ENCODE measurements around the gene PGAP6.
"Not testable (repeated sequence)": the region's sequence is repeated elsewhere in the genome, so short reads cannot be mapped to it uniquely, and the experiment has no call there.

Gene PGAP6

DNA sequence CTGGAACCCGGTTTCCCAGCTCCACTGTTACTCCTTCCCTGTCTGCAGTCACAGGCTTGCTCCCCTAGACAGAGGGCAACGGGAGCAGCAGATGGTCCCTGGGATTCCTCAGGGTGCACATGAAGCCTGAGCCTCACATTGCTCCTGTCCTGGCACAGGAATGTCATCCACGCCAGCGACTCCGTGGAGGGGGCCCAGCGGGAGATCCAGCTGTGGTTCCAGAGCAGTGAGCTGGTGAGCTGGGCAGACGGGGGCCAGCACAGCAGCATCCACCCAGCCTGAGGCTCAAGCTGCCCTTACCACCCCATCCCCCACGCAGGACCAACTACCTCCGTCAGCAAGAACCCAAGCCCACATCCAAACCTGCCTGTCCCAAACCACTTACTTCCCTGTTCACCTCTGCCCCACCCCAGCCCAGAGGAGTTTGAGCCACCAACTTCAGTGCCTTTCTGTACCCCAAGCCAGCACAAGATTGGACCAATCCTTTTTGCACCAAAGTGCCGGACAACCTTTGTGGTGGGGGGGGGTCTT is 18.3 kb upstream of the PGAP6 start:
- DNase-seq = no peak

DNA sequence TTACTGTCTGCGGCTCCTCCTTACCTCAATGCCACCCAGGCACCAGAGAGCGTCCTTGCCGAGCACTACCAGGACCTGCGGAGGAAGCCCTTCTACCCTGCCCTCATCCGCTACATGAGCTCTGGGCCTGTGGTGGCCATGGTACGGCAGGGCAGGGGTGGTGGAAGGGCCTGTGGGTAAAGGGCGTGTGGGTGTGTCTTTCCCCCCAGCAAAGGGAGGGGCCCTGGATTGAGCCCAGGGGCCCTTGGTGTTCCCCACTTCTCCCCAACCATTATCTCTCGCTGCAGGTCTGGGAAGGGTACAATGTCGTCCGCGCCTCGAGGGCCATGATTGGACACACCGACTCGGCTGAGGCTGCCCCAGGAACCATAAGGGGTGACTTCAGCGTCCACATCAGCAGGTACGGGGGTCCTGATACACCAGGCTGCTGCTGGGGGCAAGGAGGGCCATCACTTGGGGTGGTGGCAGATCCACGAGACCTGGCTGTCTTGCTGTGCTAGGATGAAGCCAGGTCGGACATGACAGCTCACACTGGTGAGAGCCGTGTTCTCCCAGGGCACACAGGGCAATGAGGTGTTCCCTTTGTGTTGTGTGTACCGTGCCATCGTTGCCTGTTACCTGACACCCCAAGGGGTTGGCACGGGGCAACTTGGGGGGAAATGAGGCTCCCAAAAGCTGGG is 17.7 kb upstream of the PGAP6 start:
- DNase-seq = no peak

DNA sequence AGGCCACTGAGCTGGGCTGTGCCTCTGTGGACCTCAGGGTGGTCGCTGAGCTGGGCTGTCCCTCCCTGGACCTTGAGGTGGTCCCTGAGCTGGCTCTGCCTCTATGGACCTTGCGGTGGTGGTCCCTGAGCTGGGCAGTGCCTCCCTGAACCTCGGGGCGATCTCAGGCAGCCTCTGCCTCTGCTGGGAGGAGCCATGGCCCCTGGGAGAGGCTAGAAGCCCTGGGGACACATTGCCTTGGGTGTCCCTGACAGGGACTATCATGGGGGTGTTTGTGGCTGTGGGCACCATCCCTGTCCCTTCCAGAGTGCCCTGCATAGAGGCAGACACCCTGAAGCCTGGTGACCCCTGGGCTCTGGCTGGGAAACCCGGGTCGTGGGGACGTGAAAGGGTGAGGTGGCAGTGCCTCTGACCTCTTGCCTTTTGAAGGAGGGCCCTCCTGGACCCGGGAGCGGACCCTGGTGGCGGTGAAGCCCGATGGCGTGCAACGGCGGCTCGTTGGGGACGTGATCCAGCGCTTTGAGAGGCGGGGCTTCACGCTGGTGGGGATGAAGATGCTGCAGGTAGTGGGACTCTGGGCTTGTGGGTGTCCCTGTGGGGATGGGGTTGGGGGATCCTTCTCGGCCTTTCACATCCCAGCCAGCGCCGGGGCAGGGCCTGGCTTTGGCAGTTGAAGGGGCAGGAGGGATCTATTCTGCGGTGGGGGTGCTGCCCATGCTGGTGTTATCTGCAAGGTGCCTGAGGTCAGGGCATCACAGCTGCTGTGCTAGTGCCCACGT is 17.0 kb upstream of the PGAP6 start:
- DNase-seq = no peak

DNA sequence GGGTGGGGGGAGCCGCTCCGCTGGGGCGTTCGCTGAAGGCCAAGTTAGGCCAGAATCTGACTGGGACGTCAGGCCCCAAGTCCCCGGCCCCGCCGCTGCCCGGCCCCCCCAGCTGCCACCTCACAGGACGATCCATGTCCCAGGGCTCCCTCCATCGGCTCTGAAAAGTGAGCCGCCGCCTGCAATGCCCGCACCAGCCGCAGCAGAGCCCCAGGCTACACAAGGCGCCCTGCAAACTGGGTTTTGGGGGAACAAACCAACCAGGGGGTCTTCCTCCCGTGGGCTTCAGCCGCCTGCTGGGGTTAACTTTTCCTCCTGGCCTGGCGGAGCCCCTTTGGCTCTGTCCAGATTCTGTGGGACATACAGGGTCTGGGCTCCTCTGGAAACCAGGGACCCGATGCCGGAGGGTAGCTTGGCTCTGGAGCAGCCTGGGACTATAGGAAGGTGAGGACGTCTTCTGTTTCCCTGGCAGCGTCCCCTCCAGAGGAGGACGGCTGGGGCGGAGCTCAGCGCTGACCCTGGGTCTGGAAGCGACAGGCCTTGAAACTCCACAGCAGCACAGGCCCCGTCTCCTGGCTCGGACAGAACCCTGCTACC is 16.1 kb upstream of the PGAP6 start:
- DNase-seq = peak; percentile 39

DNA sequence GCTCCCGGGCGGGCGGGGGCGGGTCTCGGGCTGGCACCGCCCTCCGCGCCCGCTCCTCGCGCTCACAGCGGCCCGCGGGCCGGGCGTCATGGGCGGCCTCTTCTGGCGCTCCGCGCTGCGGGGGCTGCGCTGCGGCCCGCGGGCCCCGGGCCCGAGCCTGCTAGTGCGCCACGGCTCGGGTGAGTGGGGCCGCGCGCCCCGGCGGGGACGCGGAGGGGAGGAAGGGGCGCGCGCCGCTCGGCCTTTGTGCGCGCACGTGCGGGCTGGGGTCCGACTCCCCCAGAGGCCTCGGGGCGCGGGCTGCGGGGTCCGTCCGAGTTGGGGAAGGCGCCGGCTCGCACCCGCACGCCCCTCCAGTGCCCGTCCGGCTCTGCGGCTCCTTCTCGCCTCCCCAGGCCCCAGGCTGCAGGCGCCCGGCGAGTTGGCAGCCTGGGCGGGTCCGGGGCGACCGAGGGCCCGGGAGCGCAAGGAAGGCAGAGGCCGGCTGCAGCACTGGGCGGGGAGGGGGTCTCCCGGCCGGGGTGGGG is 15.4 kb upstream of the PGAP6 start, which contains the start of gene NME4:
TSS of gene NME4 (plus strand) at position 65 of the 527 bp plus-strand sequence. CDS start at position 89, 24 bp downstream.
- peak; percentile 20 for DNase-seq

DNA sequence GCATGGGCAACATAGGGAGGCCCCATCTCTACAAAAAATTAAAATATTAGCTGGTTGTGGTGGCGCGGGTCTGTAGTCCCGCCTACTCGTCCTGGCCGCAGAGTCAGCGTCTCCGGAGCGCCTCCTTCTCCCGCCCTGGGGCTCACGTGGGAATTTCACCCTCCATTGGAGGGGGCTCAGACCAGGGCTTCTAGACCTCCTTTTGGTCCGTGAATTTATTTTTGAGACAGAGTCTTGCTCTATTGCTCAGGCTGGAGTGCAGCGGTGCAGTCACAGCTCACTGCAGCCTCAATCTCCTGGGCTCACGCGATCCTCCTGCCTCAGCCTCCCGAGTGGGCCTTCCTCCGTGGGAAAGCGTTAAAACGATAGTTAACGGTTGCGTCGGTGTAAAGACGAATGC is 14.8 kb upstream of the PGAP6 start:
- peak; percentile 65 for DNase-seq

DNA sequence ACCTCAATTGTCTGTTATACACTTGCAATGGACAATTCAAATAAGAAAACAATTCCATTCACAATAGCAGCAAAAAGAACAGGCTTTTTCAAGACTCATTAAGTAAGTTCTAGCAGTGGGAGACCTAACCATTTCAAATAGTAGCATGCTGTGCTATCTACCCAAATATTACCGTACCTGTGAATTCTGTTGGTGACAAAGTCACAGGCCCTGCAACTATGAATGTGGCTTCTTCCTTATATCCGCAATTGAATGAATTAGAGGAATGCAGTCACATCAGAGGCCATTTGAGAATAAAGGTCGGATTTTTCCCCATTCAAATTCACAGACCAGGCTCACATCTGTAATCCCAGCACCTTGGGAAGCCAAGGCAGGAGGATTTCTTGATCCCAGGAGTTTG is 14.4 kb upstream of the PGAP6 start:
- DNase-seq = no peak

DNA sequence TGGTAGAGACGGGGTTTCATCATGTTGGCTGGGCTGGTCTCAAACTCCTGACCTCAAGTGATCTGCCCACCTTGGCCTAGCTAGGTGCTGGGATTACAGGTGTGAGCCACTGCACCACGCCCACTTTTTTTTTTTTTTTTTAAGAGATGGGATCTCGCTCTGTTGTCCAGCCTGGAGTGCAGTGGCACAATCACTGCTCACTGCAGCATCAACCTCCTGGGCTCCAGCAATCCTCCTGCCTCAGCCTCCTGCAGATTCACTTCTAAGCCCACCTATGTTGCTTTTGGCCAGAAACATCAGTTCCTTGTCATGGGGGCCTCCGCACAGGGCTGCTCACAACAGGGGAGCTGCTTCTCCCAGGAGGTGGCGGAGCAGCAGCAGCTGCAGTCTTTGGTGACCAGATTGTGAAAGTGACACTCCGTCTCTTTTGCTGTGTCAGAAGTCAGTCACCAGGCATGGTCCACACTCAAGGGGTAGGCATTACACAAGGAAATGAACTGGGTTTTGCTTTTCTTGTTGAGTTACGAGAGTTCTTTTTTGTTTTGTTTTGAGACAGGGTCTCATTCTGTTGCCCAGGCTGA is 10.8 kb upstream of the PGAP6 start:
- no peak for DNase-seq

DNA sequence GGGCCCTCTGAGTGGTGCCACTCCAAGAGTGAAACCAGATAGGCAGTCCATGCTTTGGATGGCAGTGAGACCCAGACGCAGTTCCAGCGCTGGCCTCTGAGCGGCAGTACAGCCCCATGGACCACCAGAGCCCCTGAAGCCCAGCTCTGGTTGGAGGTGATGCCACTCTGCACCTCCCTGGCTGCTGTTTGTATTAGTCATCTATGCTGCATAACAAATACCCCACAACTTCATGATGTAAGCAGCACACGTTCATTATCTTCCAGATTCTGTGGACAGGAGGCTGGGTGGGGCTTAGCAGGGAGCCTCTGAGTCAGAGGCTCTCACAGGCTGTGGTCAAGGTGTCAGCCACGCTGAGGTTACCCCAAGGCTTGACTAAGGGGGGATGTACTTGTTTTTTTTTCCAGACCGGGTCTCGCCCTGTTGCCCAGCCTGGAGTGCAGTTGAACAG is 10.1 kb upstream of the PGAP6 start:
- peak; percentile 21 for DNase-seq

DNA sequence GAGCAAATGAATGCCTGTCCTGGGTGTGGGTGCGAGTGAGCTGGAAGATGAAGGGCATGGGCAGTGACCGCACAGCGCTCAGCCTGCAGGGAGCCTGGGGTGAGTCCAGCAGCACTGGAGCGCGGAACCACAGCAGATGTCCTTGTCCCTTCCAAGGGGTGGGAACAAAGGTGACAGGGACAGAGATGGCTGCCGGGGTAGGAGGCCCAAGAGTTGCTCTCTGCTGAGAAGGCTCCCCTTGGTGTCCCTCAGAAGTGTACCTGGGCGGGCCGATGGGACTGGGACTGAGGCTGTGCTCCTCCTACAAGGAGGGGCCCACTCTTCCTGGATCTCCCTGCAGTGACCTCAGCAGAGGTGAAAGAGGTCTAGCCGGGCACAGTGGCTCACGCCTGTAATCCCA is 7.6 kb upstream of the PGAP6 start:
- DNase-seq = no peak

DNA sequence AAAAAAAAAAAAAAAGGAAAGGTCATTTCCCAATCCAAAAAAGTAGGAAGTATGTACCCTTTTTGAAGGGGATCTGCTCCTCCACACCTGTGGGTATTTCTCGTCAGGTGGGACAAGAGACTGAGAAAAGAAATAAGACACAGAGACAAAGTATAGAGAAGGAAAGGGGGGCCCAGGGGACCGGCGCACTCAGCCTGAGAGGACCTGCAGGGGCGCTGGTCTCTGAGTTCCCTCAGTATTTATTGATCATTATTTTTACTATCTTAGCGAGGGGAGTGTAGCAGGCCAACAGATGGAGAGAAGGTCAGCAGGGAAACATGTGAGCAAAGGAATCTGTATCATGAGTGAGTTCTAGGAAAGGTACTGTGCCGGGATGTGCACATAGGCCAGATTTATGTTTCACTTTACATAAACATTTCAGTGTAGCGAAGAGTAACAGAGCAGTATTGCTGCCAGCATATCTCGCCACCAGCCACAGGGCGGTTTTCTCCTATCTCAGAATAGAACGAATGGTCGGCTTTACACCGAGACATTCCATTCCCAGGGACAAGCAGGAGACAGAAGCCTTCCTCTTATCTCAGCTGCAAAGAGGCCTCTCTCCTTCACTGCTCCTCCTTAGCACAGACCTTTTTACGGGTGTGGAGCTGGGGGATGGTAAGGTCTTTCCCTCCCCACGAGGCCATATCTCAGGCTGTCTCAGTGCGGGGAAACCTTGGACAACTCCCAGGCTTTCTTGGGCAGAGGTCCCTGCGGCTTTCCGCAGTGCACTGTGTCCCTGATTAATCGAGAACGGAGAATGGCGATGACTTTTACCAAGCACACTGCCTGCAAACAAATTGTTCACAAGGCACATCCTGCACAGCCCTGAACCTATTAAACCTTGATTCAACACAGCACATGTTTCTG is 6.2 kb upstream of the PGAP6 start:
- not testable (repeated sequence) for DNase-seq

DNA sequence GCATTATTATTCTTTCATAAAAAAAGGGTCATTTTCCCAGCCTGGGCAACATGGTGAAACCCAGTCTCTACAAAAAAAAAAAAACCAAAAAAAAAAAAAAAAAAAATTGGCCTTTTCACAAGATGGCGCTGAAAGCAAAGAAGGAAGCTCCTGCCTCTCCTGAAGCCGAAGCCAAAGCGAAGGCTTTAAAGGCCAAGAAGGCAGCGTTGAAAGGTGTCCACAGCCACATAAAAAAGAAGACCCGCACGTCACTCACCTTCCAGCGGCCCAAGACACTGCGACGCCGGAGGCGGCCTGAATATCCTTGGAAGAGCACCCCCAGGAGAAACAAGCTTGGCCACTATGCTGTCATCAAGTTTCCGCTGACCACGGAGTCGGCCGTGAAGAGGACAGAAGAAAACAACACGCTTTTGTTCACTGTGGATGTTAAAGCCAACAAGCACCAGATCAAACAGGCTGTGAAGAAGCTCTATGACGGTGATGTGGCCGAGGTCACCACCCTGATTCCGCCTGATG is 4.9 kb upstream of the PGAP6 start:
- DNase-seq = no peak

DNA sequence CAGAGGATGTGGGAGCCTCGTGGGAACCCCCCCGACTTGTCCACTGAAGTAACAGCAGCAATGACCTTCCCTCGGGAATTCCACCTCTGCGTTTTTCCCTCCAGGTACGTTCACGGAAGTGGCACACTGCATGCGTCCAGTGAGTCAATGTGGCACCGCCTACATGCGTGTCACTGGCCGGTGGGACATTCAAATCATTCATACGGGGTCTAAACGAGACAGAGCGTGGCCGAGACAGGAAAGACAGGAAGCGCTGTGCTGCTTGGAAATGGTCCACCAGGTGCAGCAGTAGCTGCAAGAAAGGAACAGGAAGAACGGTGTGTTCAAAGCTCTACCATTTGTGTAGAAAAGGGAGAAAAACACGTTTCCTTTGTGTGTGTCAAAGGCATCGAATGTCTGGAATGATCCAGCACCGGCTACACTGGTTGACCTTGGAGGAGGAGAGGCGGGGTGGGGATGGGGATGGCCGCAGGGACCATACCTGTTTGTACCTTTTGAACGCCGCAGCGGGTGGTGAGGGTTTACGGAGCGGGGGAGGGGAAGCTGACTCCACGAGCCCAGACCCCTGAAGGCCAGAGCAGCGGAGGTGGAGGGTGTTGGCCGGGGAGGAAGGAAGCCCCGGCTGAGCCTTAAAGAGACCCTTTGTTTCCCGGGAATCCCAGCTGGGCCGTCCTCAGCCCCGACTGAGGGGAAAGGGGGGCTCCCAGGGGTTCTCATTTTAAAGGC is 1.7 kb upstream of the PGAP6 start:
- no peak for DNase-seq

DNA sequence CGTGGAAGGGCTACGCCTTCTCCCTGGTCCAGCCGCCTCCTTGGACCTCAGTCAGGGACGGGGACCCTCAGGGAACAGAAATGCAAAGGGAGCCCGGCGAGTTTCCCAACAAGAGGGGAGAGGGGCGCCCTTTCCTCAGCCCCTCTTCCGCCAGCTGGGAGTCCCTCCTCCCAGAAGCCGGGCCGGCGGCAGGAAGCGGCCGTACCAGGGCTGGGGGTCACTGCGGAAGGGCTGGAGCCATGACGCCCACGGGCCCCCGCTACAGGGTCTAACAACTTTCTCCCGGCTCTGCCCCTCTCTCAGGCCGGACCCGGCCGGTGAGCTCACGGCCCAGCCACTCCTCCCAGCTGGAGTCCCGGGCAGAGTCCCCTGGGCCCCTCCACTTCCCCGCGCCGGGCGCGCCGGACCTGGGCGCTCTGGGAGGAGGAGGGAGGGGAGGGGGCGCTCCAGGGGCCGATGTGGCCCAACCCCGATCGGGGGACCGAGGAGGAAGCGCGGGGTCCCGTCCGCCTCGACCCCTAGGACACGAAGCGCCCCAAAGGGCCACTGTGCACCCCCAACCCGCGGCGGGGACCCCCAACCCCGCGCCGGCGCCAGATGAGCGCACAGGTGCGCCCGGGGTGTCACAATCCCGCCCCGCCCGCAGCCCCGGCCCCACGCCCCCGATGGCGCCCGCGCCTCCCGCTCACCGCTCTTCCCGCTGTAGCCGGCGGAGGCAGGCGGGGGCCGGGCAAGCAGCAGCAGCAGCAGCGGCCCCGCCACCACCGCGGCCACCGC is 578 bp downstream of the PGAP6 start:
- no peak for DNase-seq

DNA sequence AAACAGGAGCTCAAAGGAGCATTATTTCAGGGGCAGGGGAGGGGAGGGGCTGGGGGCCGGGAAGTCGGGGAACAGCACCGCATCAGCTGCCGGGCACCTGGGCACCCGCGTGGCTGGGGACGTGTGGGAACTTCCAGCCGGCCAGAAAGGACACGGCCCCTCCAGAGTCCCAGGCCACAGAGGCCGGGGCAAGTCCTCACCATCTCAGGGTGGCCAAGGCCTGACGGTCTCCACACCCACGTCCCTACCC is 1.1 kb downstream of the PGAP6 start:
- DNase-seq = no peak

DNA sequence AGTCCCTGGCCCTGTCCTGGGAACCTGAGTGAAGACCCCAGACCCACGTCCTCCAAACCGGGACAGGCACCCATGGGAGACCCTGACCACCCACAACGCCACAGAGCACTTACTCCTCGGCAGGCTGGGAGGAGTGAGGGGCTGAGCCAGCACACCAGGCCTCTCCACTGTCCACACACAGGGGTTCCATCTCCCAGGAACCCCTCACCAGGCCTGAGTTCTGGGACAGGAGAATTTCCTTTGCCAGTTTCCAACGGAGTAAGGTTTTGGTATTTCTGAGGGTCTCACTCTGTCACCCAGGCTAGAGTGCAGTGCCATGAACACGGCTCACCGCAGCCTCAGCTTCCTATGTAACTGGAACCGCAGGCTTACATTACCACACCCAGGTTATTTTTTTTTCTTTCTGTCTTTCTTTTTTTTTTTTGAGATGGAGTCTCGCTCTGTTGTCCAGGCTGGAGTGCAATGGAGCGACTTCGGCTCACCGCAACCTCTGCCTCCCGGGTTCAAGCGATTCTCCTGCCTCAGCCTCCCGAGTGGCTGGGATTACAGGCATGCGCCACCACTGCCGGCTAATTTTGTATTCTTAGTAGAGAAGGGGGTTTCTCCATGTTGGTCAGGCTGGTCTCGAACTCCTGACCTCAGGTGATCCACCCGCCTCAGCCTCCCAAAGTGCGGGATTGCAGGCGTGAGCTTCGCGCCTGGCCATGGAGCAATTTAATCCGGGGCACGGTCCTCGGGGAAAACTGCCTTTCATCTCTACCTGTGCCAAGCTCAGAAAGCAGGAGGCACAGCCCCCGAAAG is 1.6 kb downstream of the PGAP6 start:
- no peak for DNase-seq

DNA sequence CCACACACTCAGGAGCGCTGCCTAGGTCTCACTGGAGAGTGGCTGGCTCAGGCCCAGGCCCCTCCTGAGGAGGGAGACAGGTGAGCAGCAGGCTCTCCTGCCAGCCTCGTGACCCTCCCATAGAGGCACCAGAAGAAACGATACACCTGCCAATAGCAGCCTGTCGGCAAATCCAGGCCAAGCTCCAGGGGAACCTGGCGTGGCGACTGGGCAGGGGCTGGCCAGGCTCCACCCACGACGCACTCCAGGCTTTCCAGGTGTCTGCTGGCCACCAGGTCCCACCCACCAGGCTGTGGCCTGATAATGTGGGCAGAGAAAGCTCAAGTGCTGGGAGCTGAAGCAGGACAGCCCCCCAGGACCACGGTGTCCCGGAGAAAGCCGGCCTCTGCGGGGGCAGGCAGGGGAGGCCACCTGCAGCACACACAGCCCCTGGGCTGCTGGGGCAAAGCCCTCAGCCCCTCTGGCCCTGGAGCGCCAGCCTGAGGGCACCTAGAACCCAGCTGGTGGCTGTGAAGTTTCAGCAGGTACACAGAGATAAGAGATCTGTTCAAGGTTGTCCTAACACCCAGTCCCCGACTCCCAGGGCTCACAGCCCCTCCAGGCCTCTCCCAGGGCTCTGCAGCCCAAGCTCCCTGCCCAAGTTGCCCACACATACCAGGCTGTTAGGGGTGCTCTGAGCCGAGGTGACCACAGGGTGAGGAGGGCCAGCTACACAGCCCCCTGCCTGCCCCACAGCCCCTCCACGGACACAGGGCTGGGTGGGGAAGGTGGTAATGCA is 2.4 kb downstream of the PGAP6 start:
- DNase-seq = no peak

DNA sequence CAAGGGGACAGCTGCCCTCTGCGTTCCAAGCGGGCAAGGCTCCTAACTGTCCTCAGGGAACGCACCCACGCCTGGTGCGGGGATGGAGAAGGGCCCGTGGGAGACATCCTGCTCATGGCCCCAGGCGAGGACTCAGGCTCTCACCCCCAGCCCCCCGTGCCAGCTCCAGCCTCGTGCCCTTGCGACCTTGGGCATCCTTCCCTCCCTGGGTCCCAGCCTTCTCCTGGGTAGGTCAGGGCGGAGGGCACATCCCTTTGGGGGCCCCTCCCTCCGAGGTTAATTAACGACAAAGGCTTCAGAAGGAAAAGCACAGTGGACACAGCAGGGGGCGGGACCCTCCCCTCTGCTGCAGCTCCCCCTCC is 3.0 kb downstream of the PGAP6 start:
- DNase-seq = no peak

All from GF-D8 (cell line).